IMR-90 (cell line): ENCODE data around the gene PTPRQ. TPM values are rescaled to one million over a fixed set of nuclear protein-coding genes. Genes with fewer than 3 reads are reported as not detected.

Source experiments
- ATAC-seq: fragments of 200-7000 bp; cut with Tn5 transposase; 2 replicates; pipeline ENCODE4 v1.9.1; 2020; ENCODE audit warnings: low read depth, mild to moderate bottlenecking, moderate library complexity
- BruUV-seq: library from RNA; stranded (reverse); fragments of 400-500 nt; replicated peaks from 2 replicates; lab custom pipeline; 2021; lab: Mats Ljungman, UMichigan
- CTCF ChIA-PET: fragments of 300-600 bp; formaldehyde crosslinking; extraction: SDS; loops from one replicate; lab custom pipeline; 2021; ENCODE audit warnings: antibody characterized with exemption; lab: Yijun Ruan, JAX
- POLR2A ChIA-PET: fragments of 300-600 bp; sonication (Branson Sonifier 250); formaldehyde crosslinking; loops from one replicate; lab custom pipeline; 2022; ENCODE audit warnings: antibody characterized with exemption; ENCODE audit not compliant: unreplicated experiment; lab: Charles Lee
- DNase-seq: peaks from one replicate; pipeline ENCODE4 v3.0.0; 2013
- H2AFZ ChIP-seq: replicated peaks from 2 replicates; pipeline ENCODE3; 2013; ENCODE audit warnings: low read length, mild to moderate bottlenecking; ENCODE audit not compliant: poor library complexity
- H2AK5ac ChIP-seq: 2 replicates; pipeline ENCODE4 v1.6.1; 2013; ENCODE audit warnings: low read depth, low read length, inconsistent platforms
- H2AK9ac ChIP-seq: replicated peaks from 2 replicates; pipeline ENCODE3; 2013; ENCODE audit warnings: mild to moderate bottlenecking, low read depth, low read length, moderate library complexity; ENCODE audit not compliant: poor library complexity
- H2BK120ac ChIP-seq: 2 replicates; pipeline ENCODE4 v1.6.1; 2013; ENCODE audit warnings: low read depth, low read length, inconsistent platforms
- H2BK15ac ChIP-seq: 3 replicates; pipeline ENCODE4 v1.6.1; 2013; ENCODE audit warnings: low read depth, low read length, inconsistent platforms
- H2BK20ac ChIP-seq: 2 replicates; pipeline ENCODE4 v1.6.1; 2013; ENCODE audit warnings: low read depth, mild to moderate bottlenecking, inconsistent platforms, low read length, moderate library complexity
- H2BK5ac ChIP-seq: 2 replicates; pipeline ENCODE4 v1.6.1; 2013; ENCODE audit warnings: mild to moderate bottlenecking, low read depth, low read length, inconsistent platforms; ENCODE audit not compliant: poor library complexity, severe bottlenecking
- H3K14ac ChIP-seq: replicated peaks from 2 replicates; pipeline ENCODE4 v1.6.1; 2013; ENCODE audit warnings: low read depth, low read length, inconsistent platforms
- H3K18ac ChIP-seq: 2 replicates; pipeline ENCODE4 v1.6.1; 2013; ENCODE audit warnings: low read depth, low read length, control low read depth
- H3K23ac ChIP-seq: 2 replicates; pipeline ENCODE4 v1.6.1; 2013; ENCODE audit warnings: low read depth, low read length, inconsistent platforms
- H3K27ac ChIP-seq: 2 replicates; pipeline ENCODE4 v1.5.1; 2013; ENCODE audit warnings: mild to moderate bottlenecking, control low read depth, low read length; ENCODE audit not compliant: insufficient read depth
- H3K27me3 ChIP-seq: 2 replicates; pipeline ENCODE4 v1.6.1; 2013; ENCODE audit warnings: low read length; ENCODE audit not compliant: control insufficient read depth, insufficient read depth
- H3K36me3 ChIP-seq: 2 replicates; pipeline ENCODE4 v1.6.1; 2013; ENCODE audit warnings: low read length, mixed read lengths; ENCODE audit not compliant: control insufficient read depth, insufficient read depth
- H3K4ac ChIP-seq: 2 replicates; pipeline ENCODE4 v1.6.1; 2013; ENCODE audit warnings: low read depth, low read length, inconsistent platforms
- H3K4me1 ChIP-seq: 2 replicates; pipeline ENCODE4 v1.6.1; 2013; ENCODE audit warnings: low read length, mixed read lengths; ENCODE audit not compliant: control insufficient read depth, insufficient read depth
- H3K4me2 ChIP-seq: 2 replicates; pipeline ENCODE4 v1.6.1; 2013; ENCODE audit warnings: low read depth, mild to moderate bottlenecking, control low read depth, low read length, moderate library complexity
- H3K4me3 ChIP-seq: 2 replicates; pipeline ENCODE4 v1.5.1; 2013; ENCODE audit warnings: low read depth, mild to moderate bottlenecking, control low read depth, low read length, moderate library complexity; ENCODE audit not compliant: insufficient read depth
- H3K56ac ChIP-seq: 2 replicates; pipeline ENCODE4 v1.6.1; 2013; ENCODE audit warnings: low read length, inconsistent platforms; ENCODE audit not compliant: insufficient read depth; ENCODE audit errors: extremely low read depth
- H3K79me1 ChIP-seq, 2 experiments: 2 replicates each; pipeline ENCODE4 v1.6.1; 2013; ENCODE audit warnings: low read length in 2 of 2, inconsistent platforms in 1 of 2, low read depth in 1 of 2
- H3K9ac ChIP-seq: 2 replicates; pipeline ENCODE4 v1.6.1; 2013; ENCODE audit warnings: low read depth, low read length, control low read depth
- H3K9me1 ChIP-seq: 2 replicates; pipeline ENCODE4 v1.6.1; 2013; ENCODE audit warnings: low read length, inconsistent platforms; ENCODE audit not compliant: insufficient read depth
- H3K9me3 ChIP-seq: 2 replicates; pipeline ENCODE4 v1.6.1; 2013; ENCODE audit warnings: low read length; ENCODE audit not compliant: control insufficient read depth, insufficient read depth
- H4K20me1 ChIP-seq: 2 replicates; pipeline ENCODE4 v1.6.1; 2013; ENCODE audit warnings: low read length, inconsistent platforms; ENCODE audit not compliant: insufficient read depth
- H4K5ac ChIP-seq: 2 replicates; pipeline ENCODE4 v1.6.1; 2013; ENCODE audit warnings: mild to moderate bottlenecking, low read depth, low read length, control low read depth
- H4K8ac ChIP-seq, 2 experiments: 2 replicates each; pipeline ENCODE4 v1.6.1; 2013; ENCODE audit warnings: low read depth in 2 of 2, low read length in 2 of 2, control low read depth in 1 of 2, inconsistent platforms in 1 of 2
- H4K91ac ChIP-seq: 2 replicates; pipeline ENCODE4 v1.6.1; 2013; ENCODE audit warnings: low read depth, low read length, inconsistent platforms; ENCODE audit not compliant: insufficient read depth
- BHLHE40 ChIP-seq: fragments of 150-350 bp; IDR thresholded peaks from 2 replicates; pipeline ENCODE4 v1.6.1; 2016; ENCODE audit warnings: mild to moderate bottlenecking, low read depth, low read length
- CEBPB ChIP-seq: IDR thresholded peaks from 2 replicates; pipeline ENCODE4 v1.6.1; 2012; ENCODE audit warnings: low read depth, low read length, improper control_type of control experiment
- CHD1 ChIP-seq: IDR thresholded peaks from 2 replicates; pipeline ENCODE4 v1.6.1; 2012; ENCODE audit warnings: low read depth, low read length, improper control_type of control experiment
- FOS ChIP-seq: fragments of 150-350 bp; IDR thresholded peaks from 2 replicates; pipeline ENCODE4 v1.6.1; 2016; ENCODE audit warnings: low read depth, low read length
- MAFK ChIP-seq: IDR thresholded peaks from 2 replicates; pipeline ENCODE4 v1.6.1; 2012; ENCODE audit warnings: low read depth, low read length, improper control_type of control experiment
- MAZ ChIP-seq: IDR thresholded peaks from 2 replicates; pipeline ENCODE4 v1.6.1; 2012; ENCODE audit warnings: low read depth, mild to moderate bottlenecking, low read length, improper control_type of control experiment, moderate library complexity, borderline replicate concordance
- MXI1 ChIP-seq: IDR thresholded peaks from 2 replicates; pipeline ENCODE4 v1.6.1; 2012; ENCODE audit warnings: low read depth, mild to moderate bottlenecking, low read length, moderate library complexity, borderline replicate concordance
- NFE2L2 ChIP-seq: fragments of 150-350 bp; IDR thresholded peaks from 2 replicates; pipeline ENCODE4 v1.6.1; 2016; ENCODE audit warnings: low read depth, mild to moderate bottlenecking, low read length
- SMC3 ChIP-seq: fragments of 150-350 bp; IDR thresholded peaks from 2 replicates; pipeline ENCODE4 v1.6.1; 2016; ENCODE audit warnings: low read depth, mild to moderate bottlenecking, antibody characterized with exemption, low read length, moderate library complexity
- WGBS, 2 experiments: methylation state at CpG; one replicate each; pipeline versions ENCODE4 v1.1.5 to v1.1.7; 2013; ENCODE audit warnings: missing lambda C conversion rate in 2 of 2; ENCODE audit not compliant: insufficient read length in 1 of 2; ENCODE audit errors: extremely low coverage in 2 of 2; 5-methylcytosine and 5-hydroxymethylcytosine counted together
- dilution Hi-C: fragments of 300-500 bp; cut with HindIII; formaldehyde crosslinking; loops from one replicate; pipeline ENCODE4 v1.14.3; 2018; ENCODE audit warnings: low sequenced_read_pairs; ENCODE audit not compliant: unreplicated experiment
- in situ Hi-C: fragments of 300-500 bp; cut with MboI; formaldehyde crosslinking; loops from 3 replicates; pipeline ENCODE4 v1.14.3; 2019; ENCODE audit warnings: low sequenced_read_pairs, inconsistent platforms, mixed read lengths
- intact Hi-C: fragments of 100-400 bp; cut with micrococcal nuclease; formaldehyde crosslinking; loops from 2 replicates; pipeline ENCODE4 v1.10.0; 2022
- polyA plus RNA-seq, 3 experiments: library from polyadenylated mRNA; depleted of rRNA; stranded (reverse); fragments of >200 nt; gene quantifications; 2 replicates each; pipeline ENCODE4 v1.2.3, GENCODE V29; 2012; ENCODE audit warnings: low replicate concordance in 1 of 3
- total RNA-seq: library from RNA; depleted of rRNA; stranded (reverse); fragments of >200 nt; gene quantifications from 2 replicates; pipeline ENCODE4 v1.2.3, GENCODE V29; 2012
- TF ChIP-seq, protein P1 (sequence below): fragments of 150-350 bp; IDR thresholded peaks from 2 replicates; pipeline ENCODE4 v1.6.1; 2017; ENCODE audit warnings: mild to moderate bottlenecking, antibody characterized with exemption, low read length, low read depth
- TF ChIP-seq, protein P2 (sequence below): conservative IDR thresholded peaks from 2 replicates; pipeline ENCODE4 v1.5.1; 2012; ENCODE audit warnings: mild to moderate bottlenecking, low read depth, low read length, improper control_type of control experiment

PTPRQ gene
- total and polyA plus RNA-seq, 2 of the 4 experiments (the other 2 are of a cell fraction), result 0.96 to 1.4 TPM

DNA sequence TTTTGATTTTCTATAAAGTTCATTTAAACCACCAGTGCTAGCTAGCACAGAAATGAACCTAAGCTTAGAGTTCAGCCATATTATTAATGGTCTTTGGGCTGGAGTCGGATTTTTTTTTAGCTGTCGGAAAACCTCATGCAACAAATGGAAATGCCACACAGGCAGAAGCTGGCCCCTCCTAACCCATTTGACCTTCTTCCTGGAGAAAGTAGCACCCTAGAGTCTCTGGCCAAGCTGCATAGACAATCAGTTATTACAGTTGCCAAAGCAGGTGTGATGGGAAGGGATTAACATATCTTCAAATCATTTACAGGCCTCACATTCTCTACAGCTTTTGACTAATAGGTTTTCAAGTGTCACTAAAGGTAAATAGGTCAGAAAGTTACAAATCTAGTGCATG, 49.4 kb downstream of the PTPRQ start:
- POLR2A ChIA-PET, result no interaction called here
- no peak overlapping the region for H3K4me3 ChIP-seq
- H2BK20ac ChIP-seq, result no peak overlapping the region
- in situ Hi-C loops, result no loop called here
- H3K36me3 ChIP-seq, result no peaks in the 10 kb centered on the region
- no peaks in the 10 kb centered on the region; the same call in 1 of the 2 replicates for H3K4me1 ChIP-seq
- ATAC-seq, result no peak
- intact Hi-C loops, result no loop called here
- no peak overlapping the region for H3K23ac ChIP-seq
- TF ChIP-seq, protein P1, sequence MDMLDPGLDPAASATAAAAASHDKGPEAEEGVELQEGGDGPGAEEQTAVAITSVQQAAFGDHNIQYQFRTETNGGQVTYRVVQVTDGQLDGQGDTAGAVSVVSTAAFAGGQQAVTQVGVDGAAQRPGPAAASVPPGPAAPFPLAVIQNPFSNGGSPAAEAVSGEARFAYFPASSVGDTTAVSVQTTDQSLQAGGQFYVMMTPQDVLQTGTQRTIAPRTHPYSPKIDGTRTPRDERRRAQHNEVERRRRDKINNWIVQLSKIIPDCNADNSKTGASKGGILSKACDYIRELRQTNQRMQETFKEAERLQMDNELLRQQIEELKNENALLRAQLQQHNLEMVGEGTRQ, result no peak
- TF ChIP-seq SMC3 (no peak), BHLHE40 (no peak), MXI1 (no peak), FOS (no peak), MAZ (no peak), MAFK (no peak), NFE2L2 (no peak), CHD1 (no peak), CEBPB (no peak)
- TF ChIP-seq, protein P2, sequence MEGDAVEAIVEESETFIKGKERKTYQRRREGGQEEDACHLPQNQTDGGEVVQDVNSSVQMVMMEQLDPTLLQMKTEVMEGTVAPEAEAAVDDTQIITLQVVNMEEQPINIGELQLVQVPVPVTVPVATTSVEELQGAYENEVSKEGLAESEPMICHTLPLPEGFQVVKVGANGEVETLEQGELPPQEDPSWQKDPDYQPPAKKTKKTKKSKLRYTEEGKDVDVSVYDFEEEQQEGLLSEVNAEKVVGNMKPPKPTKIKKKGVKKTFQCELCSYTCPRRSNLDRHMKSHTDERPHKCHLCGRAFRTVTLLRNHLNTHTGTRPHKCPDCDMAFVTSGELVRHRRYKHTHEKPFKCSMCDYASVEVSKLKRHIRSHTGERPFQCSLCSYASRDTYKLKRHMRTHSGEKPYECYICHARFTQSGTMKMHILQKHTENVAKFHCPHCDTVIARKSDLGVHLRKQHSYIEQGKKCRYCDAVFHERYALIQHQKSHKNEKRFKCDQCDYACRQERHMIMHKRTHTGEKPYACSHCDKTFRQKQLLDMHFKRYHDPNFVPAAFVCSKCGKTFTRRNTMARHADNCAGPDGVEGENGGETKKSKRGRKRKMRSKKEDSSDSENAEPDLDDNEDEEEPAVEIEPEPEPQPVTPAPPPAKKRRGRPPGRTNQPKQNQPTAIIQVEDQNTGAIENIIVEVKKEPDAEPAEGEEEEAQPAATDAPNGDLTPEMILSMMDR, result no peak
- no peaks in the 10 kb centered on the region for H4K20me1 ChIP-seq
- BruUV-seq, result no TSS peak
- H2AK5ac ChIP-seq, result no peak overlapping the region
- no peak for DNase-seq
- no peaks in the 10 kb centered on the region for H3K9me3 ChIP-seq
- H3K18ac ChIP-seq, result no peak overlapping the region
- H3K9ac ChIP-seq, result no peak overlapping the region
- dilution Hi-C loops, result no loop called here
- no peaks in the 10 kb centered on the region for H3K79me1 ChIP-seq
- no peak overlapping the region for H2BK15ac ChIP-seq
- no peak overlapping the region for H4K91ac ChIP-seq
- H3K9me1 ChIP-seq, result no peaks in the 10 kb centered on the region
- no peak overlapping the region for H3K14ac ChIP-seq
- no peak overlapping the region for H3K4me2 ChIP-seq
- WGBS, 2 experiments, result no CpG with 5 or more reads among the region's 2 CpGs
- CTCF ChIA-PET, result no interaction called here
- H4K5ac ChIP-seq, result no peak overlapping the region
- H2BK120ac ChIP-seq, result no peak overlapping the region
- no peak overlapping the region for H3K56ac ChIP-seq
- H3K27ac ChIP-seq, result no peak overlapping the region
- H2AK9ac ChIP-seq, result no peak overlapping the region
- no peaks in the 10 kb centered on the region for H3K27me3 ChIP-seq
- H4K8ac ChIP-seq, result no peak overlapping the region
- no peak overlapping the region for H3K4ac ChIP-seq
- no peak overlapping the region for H2AFZ ChIP-seq
- no peak overlapping the region for H2BK5ac ChIP-seq
